ENCODE measurements around the gene CACTIN. TPM values are rescaled to one million over a fixed set of nuclear protein-coding genes. Genes with fewer than 3 reads are reported as not detected.
"Not testable (repeated sequence)": the region's sequence is repeated elsewhere in the genome, so short reads cannot be mapped to it uniquely, and the experiment has no call there.

Gene CACTIN
- total RNA-seq, 4 donors from 2014 or later, result 22.6 to 29.9 (median 27.9) TPM

GRCh38 chr19:3585301-3586126 lies 41.1 kb downstream of the CACTIN start, which contains the start of gene GIPC3:
TSS of gene GIPC3 (plus strand) at chr19:3585478. CDS start at chr19:3585598, 120 bp downstream.
- peaks cover 25% of the 10 kb centered on the region for H3K27me3 ChIP-seq
- H3K4me3 ChIP-seq, result peak within 1 kb of the TSS; percentile 46
- 0% methylated on average over 3 of the region's 84 CpGs for WGBS
- no peaks in the 10 kb centered on the region for H3K36me3 ChIP-seq
- no peaks in the 10 kb centered on the region for H3K9me3 ChIP-seq
- H3K4me1 ChIP-seq, result peaks cover 21% of the 10 kb centered on the region
- no peak within 1 kb of the TSS for H3K27ac ChIP-seq
- TF ChIP-seq POLR2A (IDR thresholded peaks at IDR 0.05), result no peak
- no peak for TF ChIP-seq EP300 (IDR thresholded peaks at IDR 0.05)
- no peak for TF ChIP-seq POLR2AphosphoS5 (IDR thresholded peaks at IDR 0.05)
- DNase-seq (ENCODE audit: low spot score in 2 of 2), result no peak

GRCh38 chr19:3584036-3584802 lies 42.4 kb downstream of the CACTIN start:
- Histone ChIP-seq H3K27me3 (peaks cover 25% of the 10 kb centered on the region), H3K4me1 (peaks cover 21% of the 10 kb centered on the region)
- H3K9me3 ChIP-seq; DNase-seq (ENCODE audit: low spot score in 2 of 2); H3K36me3 ChIP-seq; H3K4me3 ChIP-seq; H3K27ac ChIP-seq: not testable (repeated sequence)
- 91% methylated on average over 15 of the region's 15 CpGs for WGBS

- H3K36me3 ChIP-seq; H3K4me3 ChIP-seq; H3K27ac ChIP-seq; H3K9me3 ChIP-seq; DNase-seq (ENCODE audit: low spot score in 2 of 2): not testable (repeated sequence)
- peaks cover 23% of the 10 kb centered on the region for H3K27me3 ChIP-seq
- H3K4me1 ChIP-seq, result peaks cover 27% of the 10 kb centered on the region
- 90% methylated on average over 4 of the region's 4 CpGs for WGBS
Measured at GRCh38 chr19:3581792-3582191, 44.8 kb downstream of the CACTIN start.

GRCh38 chr19:3580156-3580934 lies 46.2 kb downstream of the CACTIN start:
- H3K4me3 ChIP-seq, result no peak overlapping the region
- TF ChIP-seq POLR2AphosphoS5 (IDR thresholded peaks at IDR 0.05) (no peak), CTCF (IDR thresholded peaks at IDR 0.05) (no peak)
- 49% methylated on average over 11 of the region's 11 CpGs for WGBS
- peaks cover 8% of the 10 kb centered on the region for H3K27me3 ChIP-seq
- peaks cover 27% of the 10 kb centered on the region for H3K4me1 ChIP-seq
- no peak for DNase-seq (ENCODE audit: low spot score in 2 of 2)
- H3K27ac ChIP-seq, result no peak overlapping the region
- H3K9me3 ChIP-seq, result no peaks in the 10 kb centered on the region
- H3K36me3 ChIP-seq, result peaks cover under 1% of the 10 kb centered on the region

GRCh38 chr19:3578390-3578789 lies 48.2 kb downstream of the CACTIN start:
- H3K27me3 ChIP-seq, result peaks cover under 1% of the 10 kb centered on the region
- no peak overlapping the region for H3K4me3 ChIP-seq
- no peaks in the 10 kb centered on the region for H3K9me3 ChIP-seq
- no peak for DNase-seq (ENCODE audit: low spot score in 2 of 2)
- peaks cover 35% of the 10 kb centered on the region for H3K4me1 ChIP-seq
- H3K36me3 ChIP-seq, result peaks cover 4% of the 10 kb centered on the region
- no peak overlapping the region for H3K27ac ChIP-seq
- no peak for TF ChIP-seq CTCF (IDR thresholded peaks at IDR 0.05)
- no peak for TF ChIP-seq POLR2A (IDR thresholded peaks at IDR 0.05)
- no peak for TF ChIP-seq EP300 (IDR thresholded peaks at IDR 0.05)
- no peak for TF ChIP-seq POLR2AphosphoS5 (IDR thresholded peaks at IDR 0.05)
- 80% methylated on average over 1 of the region's 17 CpGs for WGBS

- Histone ChIP-seq H3K27ac (no peak overlapping the region), H3K4me3 (peak overlapping the region; percentile 40), H3K9me3 (no peaks in the 10 kb centered on the region), H3K36me3 (peaks cover 4% of the 10 kb centered on the region), H3K4me1 (peaks cover 37% of the 10 kb centered on the region), H3K27me3 (no peaks in the 10 kb centered on the region)
- DNase-seq (ENCODE audit: low spot score in 2 of 2), result peak in 1 of 2 donors; percentile 71
- TF ChIP-seq CTCF (IDR thresholded peaks at IDR 0.05) (no peak), EP300 (IDR thresholded peaks at IDR 0.05) (no peak), POLR2A (IDR thresholded peaks at IDR 0.05) (no peak), POLR2AphosphoS5 (IDR thresholded peaks at IDR 0.05) (no peak)
- 65% methylated on average over 40 of the region's 60 CpGs for WGBS
Measured at GRCh38 chr19:3577723-3578344, 48.8 kb downstream of the CACTIN start.

All from suprapubic skin (tissue), 4 donors.